H1 (cell line): Measurements from ENCODE around the gene EPB41L5. TPM values are rescaled to one million over a fixed set of nuclear protein-coding genes. Genes with fewer than 3 reads are reported as not detected.

Experiments
- CTCF ChIA-PET: fragments of 300-600 bp; sonication (Branson Sonifier 250); formaldehyde crosslinking; loops from one replicate; lab custom pipeline; 2021; ENCODE audit not compliant: partially characterized antibody; lab: Charles Lee
- POLR2A ChIA-PET: fragments of 300-600 bp; sonication (Branson Sonifier 250); formaldehyde crosslinking; loops from one replicate; lab custom pipeline; 2021; ENCODE audit warnings: inconsistent platforms; ENCODE audit not compliant: partially characterized antibody; lab: Charles Lee
- DNase-seq, 2 experiments: peaks; one replicate each; pipeline versions ENCODE4 v3.0.0 to v3.0.0-alpha.2; 2010 to 2022; ENCODE audit warnings: low spot score in 2 of 2, low read depth in 1 of 2, mixed read lengths in 1 of 2
- FAIRE-seq: peaks from 2 replicates; lab custom pipeline; 2011; peaks lifted over from hg19 to GRCh38; lab: Jason Lieb, UNC
- H2AFZ ChIP-seq: 2 replicates; pipeline ENCODE4 v1.8.1; 2012; ENCODE audit warnings: low read length, inconsistent platforms
- H2AK5ac ChIP-seq: 2 replicates; pipeline ENCODE4 v1.6.1; 2013; ENCODE audit warnings: low read depth, low read length
- H2BK120ac ChIP-seq: replicated peaks from 2 replicates; pipeline ENCODE3; 2013; ENCODE audit warnings: low read depth, low read length, inconsistent platforms
- H2BK12ac ChIP-seq: 2 replicates; pipeline ENCODE4 v1.6.1; 2013; ENCODE audit warnings: low read depth, low read length
- H2BK15ac ChIP-seq: 2 replicates; pipeline ENCODE4 v1.6.1; 2013; ENCODE audit warnings: low read length
- H2BK20ac ChIP-seq: 2 replicates; pipeline ENCODE4 v1.6.1; 2013; ENCODE audit warnings: low read length
- H2BK5ac ChIP-seq: 2 replicates; pipeline ENCODE4 v1.6.1; 2013; ENCODE audit warnings: low read depth, low read length
- H3K14ac ChIP-seq: 2 replicates; pipeline ENCODE4 v1.6.1; 2013; ENCODE audit warnings: inconsistent platforms; ENCODE audit not compliant: insufficient read length
- H3K18ac ChIP-seq: 2 replicates; pipeline ENCODE4 v1.6.1; 2013; ENCODE audit warnings: low read length; ENCODE audit errors: extremely low read depth
- H3K23ac ChIP-seq: 2 replicates; pipeline ENCODE4 v1.6.1; 2013; ENCODE audit warnings: inconsistent platforms; ENCODE audit not compliant: insufficient read length
- H3K23me2 ChIP-seq: 2 replicates; pipeline ENCODE4 v1.6.1; 2013; ENCODE audit warnings: low read depth, low read length
- H3K27ac ChIP-seq: 2 replicates; pipeline ENCODE4 v1.6.1; 2011; ENCODE audit warnings: low read depth, low read length, inconsistent platforms
- H3K27me3 ChIP-seq, 4 experiments: replicated peaks in 1 of 4; 1 replicate in 1 of 4; 2 replicates in 3 of 4; pipeline versions ENCODE4 v1.6.1 to v1.8.1; 2011 to 2013; ENCODE audit warnings: low read length in 3 of 4, mild to moderate bottlenecking in 3 of 4, inconsistent platforms in 2 of 4, mixed read lengths in 2 of 4, moderate library complexity in 1 of 4; ENCODE audit not compliant: control insufficient read depth in 3 of 4, insufficient read depth in 3 of 4; ENCODE audit errors: extremely low read depth in 1 of 4
- H3K36me3 ChIP-seq, 4 experiments: 2 replicates each; pipeline versions ENCODE4 v1.6.1 to v1.8.1; 2011 to 2013; ENCODE audit warnings: mild to moderate bottlenecking in 4 of 4, low read length in 3 of 4, moderate library complexity in 2 of 4, control low read depth in 1 of 4, inconsistent platforms in 1 of 4; ENCODE audit not compliant: insufficient read depth in 4 of 4, control insufficient read depth in 2 of 4
- H3K4ac ChIP-seq: replicated peaks from 2 replicates; pipeline ENCODE3; 2013; ENCODE audit warnings: low read length, low read depth, mixed read lengths, inconsistent platforms; ENCODE audit not compliant: insufficient read length
- H3K4me1 ChIP-seq, 4 experiments: replicated peaks in 1 of 4; 1 replicate in 1 of 4; 2 replicates in 3 of 4; pipeline versions ENCODE4 v1.6.1 to v1.8.1; 2011 to 2013; ENCODE audit warnings: low read length in 3 of 4, inconsistent platforms in 2 of 4, mixed read lengths in 1 of 4; ENCODE audit not compliant: insufficient read depth in 4 of 4, control insufficient read depth in 3 of 4
- H3K4me2 ChIP-seq, 2 experiments: 2 replicates each; pipeline versions ENCODE4 v1.6.1 to v1.8.1; 2011 to 2013; ENCODE audit warnings: low read depth in 2 of 2, low read length in 2 of 2, control low read depth in 1 of 2, inconsistent platforms in 1 of 2, mild to moderate bottlenecking in 1 of 2; ENCODE audit not compliant: insufficient read depth in 1 of 2
- H3K4me3 ChIP-seq, 4 experiments: fragments of 200-600, 300-600 bp in 1 of 4; sonication (generic), shearing (Covaris generic), sonication (Bioruptor Twin) in 1 of 4; 2 replicates each; pipeline versions ENCODE4 v1.5.1 to v1.8.1; 2011 to 2016; ENCODE audit warnings: low read length in 4 of 4, low read depth in 3 of 4, control low read depth in 2 of 4, inconsistent platforms in 2 of 4, mild to moderate bottlenecking in 2 of 4, mixed read lengths in 1 of 4, moderate library complexity in 1 of 4; ENCODE audit not compliant: insufficient read depth in 2 of 4; ENCODE audit errors: extremely low read depth in 1 of 4
- H3K56ac ChIP-seq: replicated peaks from 2 replicates; pipeline ENCODE3; 2013; ENCODE audit warnings: low read depth, mild to moderate bottlenecking, mixed read lengths, low read length, inconsistent platforms; ENCODE audit not compliant: insufficient read length
- H3K79me1 ChIP-seq: 2 replicates; pipeline ENCODE4 v1.6.1; 2013; ENCODE audit warnings: low read depth, low read length, control low read depth
- H3K79me2 ChIP-seq, 2 experiments: 2 replicates each; pipeline versions ENCODE4 v1.6.1 to v1.8.1; 2012 to 2013; ENCODE audit warnings: low read length in 2 of 2, mild to moderate bottlenecking in 2 of 2, inconsistent platforms in 1 of 2; ENCODE audit not compliant: insufficient read depth in 2 of 2, control insufficient read depth in 1 of 2
- H3K9ac ChIP-seq, 4 experiments: replicated peaks in 1 of 4; 1 replicate in 1 of 4; 2 replicates in 3 of 4; pipeline versions ENCODE4 v1.6.1 to v1.8.1; 2011 to 2013; ENCODE audit warnings: low read depth in 3 of 4, low read length in 3 of 4, control low read depth in 2 of 4, mild to moderate bottlenecking in 2 of 4, moderate library complexity in 2 of 4, inconsistent platforms in 1 of 4; ENCODE audit errors: extremely low read depth in 1 of 4
- H3K9me3 ChIP-seq, 2 experiments: 2 replicates each; pipeline versions ENCODE4 v1.6.1 to v1.8.1; 2012 to 2013; ENCODE audit warnings: mild to moderate bottlenecking in 2 of 2, moderate library complexity in 2 of 2, control low read depth in 1 of 2, inconsistent platforms in 1 of 2, low read depth in 1 of 2, low read length in 1 of 2, mixed read lengths in 1 of 2; ENCODE audit not compliant: insufficient read depth in 2 of 2
- H4K20me1 ChIP-seq, 2 experiments: replicated peaks in 1 of 2; 2 replicates each; pipeline versions ENCODE3 to v1.8.1; 2011 to 2013; ENCODE audit warnings: inconsistent platforms in 2 of 2, low read length in 2 of 2, mild to moderate bottlenecking in 1 of 2; ENCODE audit not compliant: insufficient read depth in 2 of 2, control insufficient read depth in 1 of 2
- H4K5ac ChIP-seq: 2 replicates; pipeline ENCODE4 v1.6.1; 2013; ENCODE audit warnings: low read length, low read depth, mixed read lengths, inconsistent platforms; ENCODE audit not compliant: insufficient read length
- H4K8ac ChIP-seq: 2 replicates; pipeline ENCODE4 v1.8.0; 2013; ENCODE audit warnings: mild to moderate bottlenecking, moderate library complexity, low read length, inconsistent platforms; ENCODE audit not compliant: insufficient read depth; ENCODE audit errors: extremely low read depth
- H4K91ac ChIP-seq: replicated peaks from 2 replicates; pipeline ENCODE3; 2013; ENCODE audit warnings: low read length, mixed read lengths, inconsistent platforms; ENCODE audit not compliant: insufficient read length
- ASH2L ChIP-seq: fragments of 200-600, 300-600 bp; sonication (generic); IDR thresholded peaks from one replicate; pipeline ENCODE4 v1.7.1; 2017; ENCODE audit warnings: low read length
- ATF2 ChIP-seq: IDR thresholded peaks from 2 replicates; pipeline ENCODE4 v1.6.1; 2012; ENCODE audit warnings: low read length, inconsistent platforms
- BRCA1 ChIP-seq: IDR thresholded peaks from 2 replicates; pipeline ENCODE4 v1.6.1; 2012; ENCODE audit warnings: low read depth, low read length, improper control_type of control experiment
- CBX5 ChIP-seq: fragments of 300-800, 300-1000 bp; sonication (generic); IDR thresholded peaks from 2 replicates; pipeline ENCODE4 v1.7.1; 2016; ENCODE audit warnings: antibody characterized with exemption, low read length, low read depth
- CHD1 ChIP-seq: IDR thresholded peaks from 2 replicates; pipeline ENCODE4 v1.6.1; 2012; ENCODE audit warnings: low read depth, low read length, improper control_type of control experiment
- EZH2 ChIP-seq: fragments of 200-600 bp; sonication (generic); IDR thresholded peaks from 2 replicates; pipeline ENCODE4 v1.7.1; 2012; ENCODE audit warnings: low read depth, mild to moderate bottlenecking, moderate library complexity, low read length, inconsistent platforms; ENCODE audit not compliant: severe bottlenecking
- JUND ChIP-seq: IDR thresholded peaks from 2 replicates; pipeline ENCODE4 v1.6.1; 2011; ENCODE audit warnings: mild to moderate bottlenecking, improper control_type of control experiment, low read length
- KDM5A ChIP-seq: fragments of 200-600 bp; IDR thresholded peaks from 2 replicates; pipeline ENCODE4 v1.7.1; 2012; ENCODE audit warnings: mild to moderate bottlenecking, low read length, inconsistent platforms, mixed read lengths
- RBBP5 ChIP-seq: IDR thresholded peaks from 2 replicates; pipeline ENCODE4 v1.7.1; 2012; ENCODE audit warnings: low read depth, mild to moderate bottlenecking, inconsistent platforms, low read length, moderate library complexity, borderline replicate concordance
- RFX5 ChIP-seq: IDR thresholded peaks from 2 replicates; pipeline ENCODE4 v1.6.1; 2011; ENCODE audit warnings: low read depth, low read length, improper control_type of control experiment, borderline replicate concordance
- SIN3A ChIP-seq, 2 experiments: IDR thresholded peaks in 1 of 2; conservative IDR thresholded peaks in 1 of 2; 2 replicates each; pipeline ENCODE4 v1.6.1; 2011 to 2012; ENCODE audit warnings: low read length in 2 of 2, improper control_type of control experiment in 1 of 2, low read depth in 1 of 2, mild to moderate bottlenecking in 1 of 2
- SP1 ChIP-seq: IDR thresholded peaks from 2 replicates; pipeline ENCODE4 v1.6.1; 2011; ENCODE audit warnings: low read depth, low read length
- TBP ChIP-seq: IDR thresholded peaks from 2 replicates; pipeline ENCODE4 v1.6.1; 2011; ENCODE audit warnings: low read depth, low read length, improper control_type of control experiment
- WGBS, 2 experiments: shearing (Covaris generic) in 1 of 2; methylation state at CpG; one replicate each; pipeline versions ENCODE4 v1.1.6 to v1.1.7; 2013 to 2015; ENCODE audit warnings: low lambda C conversion rate in 2 of 2, mixed read lengths in 2 of 2, inconsistent platforms in 1 of 2, low coverage in 1 of 2, missing lambda C conversion rate in 1 of 2; ENCODE audit not compliant: insufficient replicate concordance in 2 of 2, insufficient coverage in 1 of 2, insufficient read length in 1 of 2; ENCODE audit errors: extremely low coverage in 1 of 2, missing lambda C conversion rate in 1 of 2; 5-methylcytosine and 5-hydroxymethylcytosine counted together
- polyA plus RNA-seq, 7 experiments: library from polyadenylated mRNA; depleted of rRNA in 3 of 7; stranded (reverse) in 5 of 7; unstranded in 2 of 7; fragments of >200 nt in 5 of 7; fragments of 200-250 nt in 2 of 7; gene quantifications; 1 replicate in 5 of 7; 2 replicates in 1 of 7; 4 replicates in 1 of 7; pipeline versions ENCODE4 v1.2.1 to v1.2.3, GENCODE V29; 2011 to 2013; ENCODE audit warnings: missing spikeins in 2 of 7, mixed read lengths in 2 of 7
- total RNA-seq: library from RNA; stranded (reverse); fragmentation: NEBNext Ultra II Directional; extraction: Animal tissue kit (Norgen Biotek cat#: 25700); gene quantifications from 2 replicates; pipeline ENCODE4 v1.2.1, GENCODE V29; 2021

EPB41L5 gene
- total and polyA plus RNA-seq, 2 of the 8 experiments (the other 6 are each of a cell fraction or from before 2014, with no cell fraction given), result 13.5 to 32.3 TPM

DNA sequence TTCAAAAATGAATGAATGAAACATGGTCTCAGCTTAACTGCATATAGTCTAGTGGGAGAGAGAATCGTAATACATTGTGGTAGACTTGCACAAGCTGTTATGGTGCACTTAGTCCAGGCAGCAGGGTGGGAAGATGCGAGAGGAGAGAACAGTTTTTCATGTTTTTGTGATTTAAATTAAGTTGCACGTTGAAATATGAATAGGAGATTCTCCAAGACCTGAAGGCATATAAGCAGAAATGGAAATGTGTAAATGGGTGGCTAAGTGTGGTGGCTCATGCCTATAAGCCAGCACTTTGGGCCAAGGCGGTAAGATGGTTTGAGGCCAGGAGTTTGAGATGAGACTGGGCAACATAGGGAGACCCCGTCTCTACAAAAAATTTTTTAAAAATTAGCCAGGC lies 149.8 kb downstream of the EPB41L5 start:
- Histone ChIP-seq H4K8ac (no peak overlapping the region), H2BK15ac (no peak overlapping the region), H3K4me2 (no peak overlapping the region), H3K27me3 (no peaks in the 10 kb centered on the region), H3K27ac (no peak overlapping the region), H4K20me1 (no peaks in the 10 kb centered on the region), H3K79me1 (no peaks in the 10 kb centered on the region), H4K91ac (no peak overlapping the region), H3K9ac (no peak overlapping the region), H3K9me3 (no peaks in the 10 kb centered on the region), H3K4ac (no peak overlapping the region), H2BK5ac (no peak overlapping the region), H3K4me1 (no peaks in the 10 kb centered on the region), H2AK5ac (no peak overlapping the region), H3K18ac (no peak overlapping the region), H3K4me3 (no peak overlapping the region), H2BK120ac (no peak overlapping the region), H3K14ac (no peak overlapping the region), H2BK20ac (no peak overlapping the region), H2AFZ (no peak overlapping the region), H3K23me2 (no peaks in the 10 kb centered on the region), H3K79me2 (no peaks in the 10 kb centered on the region), H3K23ac (no peak overlapping the region), H3K56ac (no peak overlapping the region), H2BK12ac (no peak overlapping the region), H4K5ac (no peak overlapping the region), H3K36me3 (peaks cover 0 to 3% (median 0%) of the 10 kb centered on the region in 4 experiments; a peak in 1 of 8 replicates)
- DNase-seq, result no peak
- ChIA-PET POLR2A (no interaction called here), CTCF (interaction anchor here (0.6 kb wide), 1 partner anchor 524 kb away, joined by 3 read pairs; no protein-coding TSS in a partner anchor)
- 88% methylated on average over 5 of the region's 5 CpGs; no CpG with 5 or more reads in 1 of the 2 experiments for WGBS, 2 experiments
- no peak for FAIRE-seq
- TF ChIP-seq SIN3A (conservative IDR thresholded peaks at IDR 0.05 in 1 of 2, IDR thresholded peaks at IDR 0.05 in 1 of 2; ENCODE audit: low read depth in 1 of 2, low read length in 2 of 2) (no peak), JUND (no peak), CBX5 (no peak), ASH2L (no peak), KDM5A (no peak), SP1 (no peak), BRCA1 (no peak), RFX5 (no peak), CHD1 (no peak), RBBP5 (no peak), EZH2 (no peak), TBP (no peak), ATF2 (no peak)
